ENCODE measurements around the gene PPP2R5A.
"Not testable (repeated sequence)": the region's sequence is repeated elsewhere in the genome, so short reads cannot be mapped to it uniquely, and the experiment has no call there.

The PPP2R5A gene

DNA sequence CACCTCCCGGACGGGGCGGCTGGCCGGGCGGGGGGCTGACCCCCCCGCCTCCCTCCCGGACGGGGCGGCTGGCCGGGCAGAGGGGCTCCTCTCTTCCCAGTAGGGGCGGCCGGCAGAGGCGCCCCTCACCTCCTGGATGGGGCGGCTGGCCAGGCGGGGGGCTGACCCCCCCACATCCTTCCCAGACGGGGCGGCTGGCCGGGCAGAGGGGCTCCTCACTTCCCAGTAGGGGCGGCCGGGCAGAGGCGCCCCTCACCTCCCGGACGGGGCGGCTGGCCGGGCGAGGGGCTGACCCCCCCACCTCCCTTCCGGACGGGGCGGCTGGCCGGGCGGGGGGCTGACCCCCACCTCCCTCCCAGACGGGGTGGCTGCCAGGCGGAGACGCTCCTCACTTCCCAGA lies 35.8 kb downstream of the PPP2R5A start:
- not testable (repeated sequence) for DNase-seq; H3K9me3 ChIP-seq (ENCODE audit: insufficient read depth, low read depth, low read length); H3K36me3 ChIP-seq (ENCODE audit: control insufficient read depth in 1 of 2, insufficient read depth in 2 of 2, low read length in 2 of 2); H2AK5ac ChIP-seq (ENCODE audit: low read length); H3K27me3 ChIP-seq (ENCODE audit: insufficient read depth, low read length); H2AFZ ChIP-seq (ENCODE audit: insufficient read depth, low read length, poor library complexity); H3K4me3 ChIP-seq (ENCODE audit: low read depth, low read length); H3K79me2 ChIP-seq (ENCODE audit: control insufficient read depth, insufficient read depth, low read length, poor library complexity); H3K4me2 ChIP-seq (ENCODE audit: low read length); H2BK12ac ChIP-seq (ENCODE audit: low read length); H3K9ac ChIP-seq (ENCODE audit: low read length); H4K91ac ChIP-seq (ENCODE audit: low read depth, low read length); H3K14ac ChIP-seq (ENCODE audit: low read length); H3K4me1 ChIP-seq (ENCODE audit: control insufficient read depth in 1 of 2, insufficient read depth in 2 of 2, low read length in 2 of 2); H3K4ac ChIP-seq (ENCODE audit: low read depth, low read length); H3K18ac ChIP-seq (ENCODE audit: low read length); H2BK120ac ChIP-seq (ENCODE audit: insufficient read depth, low read length, poor library complexity); H4K12ac ChIP-seq (ENCODE audit: low read depth, low read length); H2BK5ac ChIP-seq (ENCODE audit: low read depth, low read length, poor library complexity); H4K8ac ChIP-seq (ENCODE audit: low read depth, low read length); H3K27ac ChIP-seq (ENCODE audit: low read depth, low read length); H3K79me1 ChIP-seq (ENCODE audit: low read length); H3K23ac ChIP-seq (ENCODE audit: low read length)
- no CpG with 5 or more reads among the region's 34 CpGs for WGBS (ENCODE audit: extremely low coverage, insufficient coverage, insufficient read length)

DNA sequence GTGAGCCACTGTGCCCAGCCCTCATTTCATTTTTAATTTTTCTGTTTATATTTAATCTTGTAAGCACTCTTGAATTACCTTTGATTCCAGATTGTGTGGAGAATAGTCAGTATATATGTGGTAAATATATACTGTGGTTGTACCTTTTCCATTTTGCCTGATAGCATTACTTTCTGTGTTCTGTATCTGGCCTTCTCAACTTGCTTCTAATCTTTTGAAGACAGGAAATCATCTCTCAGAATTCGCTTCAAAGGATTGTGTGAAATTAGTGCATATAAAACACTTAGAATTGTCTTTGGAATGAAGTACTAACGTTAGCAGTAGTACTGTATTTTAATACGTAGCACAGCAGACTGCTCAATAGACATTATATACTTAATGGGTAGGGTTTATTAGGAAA lies 37.9 kb downstream of the PPP2R5A start:
- H4K12ac ChIP-seq (ENCODE audit: low read depth, low read length): no peak overlapping the region
- H3K79me1 ChIP-seq (ENCODE audit: low read length): no peaks in the 10 kb centered on the region
- no peak overlapping the region for H3K14ac ChIP-seq (ENCODE audit: low read length)
- H4K8ac ChIP-seq (ENCODE audit: low read depth, low read length): no peak overlapping the region
- no peak overlapping the region for H4K91ac ChIP-seq (ENCODE audit: low read depth, low read length)
- H3K9me3 ChIP-seq (ENCODE audit: insufficient read depth, low read depth, low read length): no peaks in the 10 kb centered on the region
- H2BK5ac ChIP-seq (ENCODE audit: low read depth, low read length, poor library complexity): no peak overlapping the region
- H2AFZ ChIP-seq (ENCODE audit: insufficient read depth, low read length, poor library complexity): no peak overlapping the region
- no peak for DNase-seq
- no peak overlapping the region for H2BK12ac ChIP-seq (ENCODE audit: low read length)
- no peak overlapping the region for H2BK120ac ChIP-seq (ENCODE audit: insufficient read depth, low read length, poor library complexity)
- no CpG with 5 or more reads among the region's 3 CpGs for WGBS (ENCODE audit: extremely low coverage, insufficient coverage, insufficient read length)
- no peak overlapping the region for H3K23ac ChIP-seq (ENCODE audit: low read length)
- no peaks in the 10 kb centered on the region for H3K36me3 ChIP-seq (ENCODE audit: control insufficient read depth in 1 of 2, insufficient read depth in 2 of 2, low read length in 2 of 2)
- no peak overlapping the region for H3K4me3 ChIP-seq (ENCODE audit: low read depth, low read length)
- H3K27me3 ChIP-seq (ENCODE audit: insufficient read depth, low read length): no peaks in the 10 kb centered on the region
- no peak overlapping the region for H3K4me2 ChIP-seq (ENCODE audit: low read length)
- H3K4me1 ChIP-seq (ENCODE audit: control insufficient read depth in 1 of 2, insufficient read depth in 2 of 2, low read length in 2 of 2): no peaks in the 10 kb centered on the region
- H2AK5ac ChIP-seq (ENCODE audit: low read length): no peak overlapping the region
- H3K18ac ChIP-seq (ENCODE audit: low read length): no peak overlapping the region
- no peak overlapping the region for H3K4ac ChIP-seq (ENCODE audit: low read depth, low read length)
- no peaks in the 10 kb centered on the region for H3K79me2 ChIP-seq (ENCODE audit: control insufficient read depth, insufficient read depth, low read length, poor library complexity)
- H3K27ac ChIP-seq (ENCODE audit: low read depth, low read length): no peak overlapping the region
- H3K9ac ChIP-seq (ENCODE audit: low read length): no peak overlapping the region

DNA sequence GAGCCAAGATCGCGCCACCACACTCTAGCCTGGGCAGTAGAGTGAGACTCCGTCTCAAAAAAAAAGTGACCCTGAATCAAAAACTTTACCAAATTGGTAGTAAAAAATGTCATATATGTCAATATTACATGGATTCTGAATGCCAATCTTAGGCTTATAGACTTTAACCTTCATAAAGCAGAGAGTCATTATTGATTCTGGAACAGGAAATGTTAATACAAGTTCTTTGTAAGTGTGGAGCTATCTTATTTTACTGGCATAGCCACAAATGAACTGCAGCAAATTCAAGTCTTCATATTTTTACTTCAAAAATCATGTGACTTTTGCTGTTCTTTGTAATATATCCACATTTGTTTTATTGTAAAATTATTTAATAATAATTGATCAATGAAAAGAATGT lies 41.3 kb downstream of the PPP2R5A start:
- no peaks in the 10 kb centered on the region for H3K79me2 ChIP-seq (ENCODE audit: control insufficient read depth, insufficient read depth, low read length, poor library complexity)
- no peak overlapping the region for H2AK5ac ChIP-seq (ENCODE audit: low read length)
- H2BK12ac ChIP-seq (ENCODE audit: low read length): no peak overlapping the region
- H3K36me3 ChIP-seq (ENCODE audit: control insufficient read depth in 1 of 2, insufficient read depth in 2 of 2, low read length in 2 of 2): no peaks in the 10 kb centered on the region
- no peak overlapping the region for H2BK120ac ChIP-seq (ENCODE audit: insufficient read depth, low read length, poor library complexity)
- H3K9me3 ChIP-seq (ENCODE audit: insufficient read depth, low read depth, low read length): no peaks in the 10 kb centered on the region
- no peak for DNase-seq
- H3K4ac ChIP-seq (ENCODE audit: low read depth, low read length): no peak overlapping the region
- no peak overlapping the region for H3K18ac ChIP-seq (ENCODE audit: low read length)
- H2AFZ ChIP-seq (ENCODE audit: insufficient read depth, low read length, poor library complexity): no peak overlapping the region
- H4K91ac ChIP-seq (ENCODE audit: low read depth, low read length): no peak overlapping the region
- no peak overlapping the region for H3K27ac ChIP-seq (ENCODE audit: low read depth, low read length)
- no peak overlapping the region for H4K8ac ChIP-seq (ENCODE audit: low read depth, low read length)
- no peak overlapping the region for H4K12ac ChIP-seq (ENCODE audit: low read depth, low read length)
- no CpG with 5 or more reads among the region's 3 CpGs for WGBS (ENCODE audit: extremely low coverage, insufficient coverage, insufficient read length)
- H2BK5ac ChIP-seq (ENCODE audit: low read depth, low read length, poor library complexity): no peak overlapping the region
- H3K4me1 ChIP-seq (ENCODE audit: control insufficient read depth in 1 of 2, insufficient read depth in 2 of 2, low read length in 2 of 2): no peaks in the 10 kb centered on the region
- no peak overlapping the region for H3K23ac ChIP-seq (ENCODE audit: low read length)
- H3K14ac ChIP-seq (ENCODE audit: low read length): no peak overlapping the region
- no peak overlapping the region for H3K4me2 ChIP-seq (ENCODE audit: low read length)
- H3K9ac ChIP-seq (ENCODE audit: low read length): no peak overlapping the region
- no peaks in the 10 kb centered on the region for H3K27me3 ChIP-seq (ENCODE audit: insufficient read depth, low read length)
- H3K79me1 ChIP-seq (ENCODE audit: low read length): no peaks in the 10 kb centered on the region
- no peak overlapping the region for H3K4me3 ChIP-seq (ENCODE audit: low read depth, low read length)

DNA sequence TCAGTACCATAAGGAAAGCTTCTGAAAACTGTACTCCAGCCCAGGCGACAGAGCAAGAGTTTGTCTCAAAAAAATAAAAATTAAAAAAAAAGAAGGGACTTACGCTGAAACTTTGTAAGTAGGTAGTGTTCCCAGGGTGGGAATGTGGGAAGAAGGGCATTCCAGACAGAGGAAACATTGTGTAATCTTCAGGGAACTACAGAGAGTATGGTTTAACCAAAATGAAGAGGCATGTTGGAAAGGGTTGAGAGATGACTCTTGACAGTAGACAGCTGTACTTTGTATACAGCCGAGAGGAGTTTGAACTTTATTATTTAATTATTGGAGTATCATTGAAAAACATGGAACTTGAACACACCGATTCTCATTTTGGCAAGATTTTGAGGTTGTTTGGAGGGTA lies 43.0 kb downstream of the PPP2R5A start:
- H3K4me3 ChIP-seq (ENCODE audit: low read depth, low read length): no peak overlapping the region
- H3K9ac ChIP-seq (ENCODE audit: low read length): no peak overlapping the region
- no CpG with 5 or more reads among the region's 4 CpGs for WGBS (ENCODE audit: extremely low coverage, insufficient coverage, insufficient read length)
- H2AK5ac ChIP-seq (ENCODE audit: low read length): no peak overlapping the region
- H3K4me2 ChIP-seq (ENCODE audit: low read length): no peak overlapping the region
- no peak overlapping the region for H4K91ac ChIP-seq (ENCODE audit: low read depth, low read length)
- H2BK5ac ChIP-seq (ENCODE audit: low read depth, low read length, poor library complexity): no peak overlapping the region
- H3K4ac ChIP-seq (ENCODE audit: low read depth, low read length): no peak overlapping the region
- no peak overlapping the region for H3K18ac ChIP-seq (ENCODE audit: low read length)
- no peaks in the 10 kb centered on the region for H3K79me1 ChIP-seq (ENCODE audit: low read length)
- H3K23ac ChIP-seq (ENCODE audit: low read length): no peak overlapping the region
- no peaks in the 10 kb centered on the region for H3K79me2 ChIP-seq (ENCODE audit: control insufficient read depth, insufficient read depth, low read length, poor library complexity)
- no peak overlapping the region for H3K14ac ChIP-seq (ENCODE audit: low read length)
- no peak overlapping the region for H2BK12ac ChIP-seq (ENCODE audit: low read length)
- H3K27ac ChIP-seq (ENCODE audit: low read depth, low read length): no peak overlapping the region
- H2BK120ac ChIP-seq (ENCODE audit: insufficient read depth, low read length, poor library complexity): no peak overlapping the region
- H3K27me3 ChIP-seq (ENCODE audit: insufficient read depth, low read length): no peaks in the 10 kb centered on the region
- no peak for DNase-seq
- no peak overlapping the region for H4K12ac ChIP-seq (ENCODE audit: low read depth, low read length)
- H4K8ac ChIP-seq (ENCODE audit: low read depth, low read length): no peak overlapping the region
- H3K36me3 ChIP-seq (ENCODE audit: control insufficient read depth in 1 of 2, insufficient read depth in 2 of 2, low read length in 2 of 2): peaks cover 0 to 3% of the 10 kb centered on the region in 2 experiments
- H2AFZ ChIP-seq (ENCODE audit: insufficient read depth, low read length, poor library complexity): no peak overlapping the region
- H3K9me3 ChIP-seq (ENCODE audit: insufficient read depth, low read depth, low read length): no peaks in the 10 kb centered on the region
- no peaks in the 10 kb centered on the region for H3K4me1 ChIP-seq (ENCODE audit: control insufficient read depth in 1 of 2, insufficient read depth in 2 of 2, low read length in 2 of 2)
